ENCODE results near the gene GJD2.

Gene GJD2

GRCh38 chr15:34773917-34774316 lies 19.1 kb upstream of the GJD2 start:
- no peak for DNase-seq (ENCODE audit: low read depth in 1 of 2, low spot score in 1 of 2)

GRCh38 chr15:34773013-34773412 lies 18.2 kb upstream of the GJD2 start:
- no peak for DNase-seq (ENCODE audit: low read depth in 1 of 2, low spot score in 1 of 2)

GRCh38 chr15:34772312-34772711 lies 17.5 kb upstream of the GJD2 start:
- DNase-seq (ENCODE audit: low read depth in 1 of 2, low spot score in 1 of 2): no peak

- DNase-seq (ENCODE audit: low read depth in 1 of 2, low spot score in 1 of 2): no peak
Measured at GRCh38 chr15:34769711-34770110, 14.9 kb upstream of the GJD2 start.

- DNase-seq (ENCODE audit: low read depth in 1 of 2, low spot score in 1 of 2): no peak
Measured at GRCh38 chr15:34768530-34768929, 13.7 kb upstream of the GJD2 start.

- DNase-seq (ENCODE audit: low read depth in 1 of 2, low spot score in 1 of 2): no peak
Measured at GRCh38 chr15:34765741-34766140, 10.9 kb upstream of the GJD2 start.

GRCh38 chr15:34760909-34761308 lies 6.1 kb upstream of the GJD2 start:
- DNase-seq (ENCODE audit: low read depth in 1 of 2, low spot score in 1 of 2): no peak

- no peak for DNase-seq (ENCODE audit: low read depth in 1 of 2, low spot score in 1 of 2)
Measured at GRCh38 chr15:34759992-34760391, 5.2 kb upstream of the GJD2 start.

- DNase-seq (ENCODE audit: low read depth in 1 of 2, low spot score in 1 of 2): no peak
Measured at GRCh38 chr15:34759347-34759746, 4.5 kb upstream of the GJD2 start.

- DNase-seq (ENCODE audit: low read depth in 1 of 2, low spot score in 1 of 2): no peak
Measured at GRCh38 chr15:34757262-34757661, 2.5 kb upstream of the GJD2 start.

- no peak for DNase-seq (ENCODE audit: low read depth in 1 of 2, low spot score in 1 of 2)
Measured at GRCh38 chr15:34755419-34755773, 598 bp upstream of the GJD2 start.

- no peak for DNase-seq (ENCODE audit: low read depth in 1 of 2, low spot score in 1 of 2)
Measured at GRCh38 chr15:34754171-34754601, 612 bp downstream of the GJD2 start.

GRCh38 chr15:34753236-34753894 lies 1.4 kb downstream of the GJD2 start:
- no peak for DNase-seq (ENCODE audit: low read depth in 1 of 2, low spot score in 1 of 2)

- DNase-seq (ENCODE audit: low read depth in 1 of 2, low spot score in 1 of 2): no peak
Measured at GRCh38 chr15:34749691-34750090, 5.1 kb downstream of the GJD2 start.

- no peak for DNase-seq (ENCODE audit: low read depth in 1 of 2, low spot score in 1 of 2)
Measured at GRCh38 chr15:34739346-34739745, 15.5 kb downstream of the GJD2 start.

GRCh38 chr15:34738002-34738401 lies 16.8 kb downstream of the GJD2 start:
- DNase-seq (ENCODE audit: low read depth in 1 of 2, low spot score in 1 of 2): no peak

GRCh38 chr15:34737477-34737876 lies 17.3 kb downstream of the GJD2 start:
- no peak for DNase-seq (ENCODE audit: low read depth in 1 of 2, low spot score in 1 of 2)

- no peak for DNase-seq (ENCODE audit: low read depth in 1 of 2, low spot score in 1 of 2)
Measured at GRCh38 chr15:34734303-34734702, 20.5 kb downstream of the GJD2 start.

GRCh38 chr15:34733621-34734020 lies 21.2 kb downstream of the GJD2 start:
- DNase-seq (ENCODE audit: low read depth in 1 of 2, low spot score in 1 of 2): no peak

GRCh38 chr15:34732430-34732829 lies 22.4 kb downstream of the GJD2 start:
- no peak for DNase-seq (ENCODE audit: low read depth in 1 of 2, low spot score in 1 of 2)

GRCh38 chr15:34730701-34731100 lies 24.1 kb downstream of the GJD2 start:
- no peak for DNase-seq (ENCODE audit: low read depth in 1 of 2, low spot score in 1 of 2)

GRCh38 chr15:34729886-34730285 lies 24.9 kb downstream of the GJD2 start:
- no peak for DNase-seq (ENCODE audit: low read depth in 1 of 2, low spot score in 1 of 2)

- no peak for DNase-seq (ENCODE audit: low read depth in 1 of 2, low spot score in 1 of 2)
Measured at GRCh38 chr15:34729056-34729455, 25.7 kb downstream of the GJD2 start.
